ENCODE measurements around the gene ATRAID. TPM values are rescaled to one million over a fixed set of nuclear protein-coding genes. Genes with fewer than 3 reads are reported as not detected.

Gene ATRAID
- total and polyA plus RNA-seq, 9 donors = 123 to 318 (median 136) TPM

- no peaks in the 10 kb centered on the region for H3K27me3 ChIP-seq
- intact Hi-C loops (cut with DNase I) = no loop called here
- no peaks in the 10 kb centered on the region for H3K36me3 ChIP-seq
- TF ChIP-seq CTCF (IDR thresholded peaks at IDR 0.05) (no peak), POLR2A (IDR thresholded peaks at IDR 0.05) (no peak), EP300 (IDR thresholded peaks at IDR 0.05) (no peak)
- peaks cover 14% of the 10 kb centered on the region for H3K4me1 ChIP-seq (ENCODE audit: insufficient read depth)
- WGBS, 3 donors = 68 to 82% (median 71%) methylated on average over 15 of the region's 15 CpGs
- no peak for DNase-seq
- H3K27ac ChIP-seq = no peak overlapping the region
- H3K4me3 ChIP-seq = no peak overlapping the region
- H3K9me3 ChIP-seq = no peaks in the 10 kb centered on the region
Measured at GRCh38 chr2:27177441-27178351, 34.1 kb upstream of the ATRAID start.

GRCh38 chr2:27178469-27178868 lies 33.4 kb upstream of the ATRAID start:
- H3K27ac ChIP-seq = no peak overlapping the region
- intact Hi-C loops (cut with DNase I) = no loop called here
- no peaks in the 10 kb centered on the region for H3K36me3 ChIP-seq
- H3K4me3 ChIP-seq = no peak overlapping the region
- no peaks in the 10 kb centered on the region for H3K27me3 ChIP-seq
- peaks cover 16% of the 10 kb centered on the region for H3K4me1 ChIP-seq (ENCODE audit: insufficient read depth)
- DNase-seq = no peak
- TF ChIP-seq CTCF (IDR thresholded peaks at IDR 0.05) (no peak), EP300 (IDR thresholded peaks at IDR 0.05) (no peak), POLR2A (IDR thresholded peaks at IDR 0.05) (no peak)
- no peaks in the 10 kb centered on the region for H3K9me3 ChIP-seq
- 94 to 97% (median 96%) methylated on average over 3 of the region's 3 CpGs for WGBS, 3 donors

- no peaks in the 10 kb centered on the region for H3K36me3 ChIP-seq
- H3K27me3 ChIP-seq = no peaks in the 10 kb centered on the region
- no peaks in the 10 kb centered on the region for H3K9me3 ChIP-seq
- WGBS, 3 donors = 31 to 49% (median 35%) methylated on average over 3 of the region's 3 CpGs
- TF ChIP-seq EP300 (IDR thresholded peaks at IDR 0.05) = no peak
- TF ChIP-seq POLR2A (IDR thresholded peaks at IDR 0.05) = no peak
- TF ChIP-seq CTCF (IDR thresholded peaks at IDR 0.05) = no peak
- peak overlapping the region in 1 of 2 donors; percentile 13 for H3K27ac ChIP-seq
- H3K4me1 ChIP-seq (ENCODE audit: insufficient read depth) = peaks cover 19% of the 10 kb centered on the region
- DNase-seq = no peak
- intact Hi-C loops (cut with DNase I) = no loop called here
- no peak overlapping the region for H3K4me3 ChIP-seq
Measured at GRCh38 chr2:27179344-27180000, 32.4 kb upstream of the ATRAID start.

GRCh38 chr2:27182346-27182745 lies 29.5 kb upstream of the ATRAID start:
- Histone ChIP-seq H3K36me3 (no peaks in the 10 kb centered on the region), H3K27me3 (no peaks in the 10 kb centered on the region), H3K4me1 (ENCODE audit: insufficient read depth) (peaks cover 29% of the 10 kb centered on the region), H3K27ac (peak overlapping the region in 1 of 2 donors; percentile 79), H3K9me3 (no peaks in the 10 kb centered on the region), H3K4me3 (no peak overlapping the region)
- intact Hi-C loops (cut with DNase I) = no loop called here
- TF ChIP-seq POLR2A (IDR thresholded peaks at IDR 0.05) (no peak), EP300 (IDR thresholded peaks at IDR 0.05) (no peak), CTCF (IDR thresholded peaks at IDR 0.05) (no peak)
- DNase-seq = no peak
- 12 to 33% (median 16%) methylated on average over 4 of the region's 4 CpGs for WGBS, 3 donors

Data from ovary (tissue), 9 donors.